D341Med (cell line): Measurements from ENCODE around the gene MPHOSPH6.
"Not testable (repeated sequence)": the region's sequence is repeated elsewhere in the genome, so short reads cannot be mapped to it uniquely, and the experiment has no call there.

Experiments
- DNase-seq: peaks from one replicate; pipeline ENCODE4 v3.0.0; 2012; ENCODE audit warnings: low spot score

The MPHOSPH6 gene

DNA sequence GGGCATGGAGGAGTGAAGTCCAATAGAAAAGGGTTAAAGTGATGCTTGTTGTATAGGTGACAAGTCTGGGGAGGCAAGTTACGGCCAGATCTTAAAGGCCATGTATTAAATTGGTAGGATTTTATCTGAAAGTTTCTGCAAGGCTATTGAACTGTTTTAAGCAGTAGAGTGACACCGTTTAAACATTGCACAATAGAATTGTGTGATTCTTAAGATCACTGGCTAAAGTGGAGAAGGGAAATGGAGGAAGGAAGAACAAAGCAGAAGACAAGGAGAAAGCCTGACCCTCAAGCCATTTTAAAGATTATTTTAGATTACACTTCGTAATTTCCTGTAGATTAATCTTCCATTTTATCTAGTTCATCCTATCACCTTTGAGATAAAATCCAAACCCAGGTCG, 5.6 kb upstream of the MPHOSPH6 start:
- no peak for DNase-seq

DNA sequence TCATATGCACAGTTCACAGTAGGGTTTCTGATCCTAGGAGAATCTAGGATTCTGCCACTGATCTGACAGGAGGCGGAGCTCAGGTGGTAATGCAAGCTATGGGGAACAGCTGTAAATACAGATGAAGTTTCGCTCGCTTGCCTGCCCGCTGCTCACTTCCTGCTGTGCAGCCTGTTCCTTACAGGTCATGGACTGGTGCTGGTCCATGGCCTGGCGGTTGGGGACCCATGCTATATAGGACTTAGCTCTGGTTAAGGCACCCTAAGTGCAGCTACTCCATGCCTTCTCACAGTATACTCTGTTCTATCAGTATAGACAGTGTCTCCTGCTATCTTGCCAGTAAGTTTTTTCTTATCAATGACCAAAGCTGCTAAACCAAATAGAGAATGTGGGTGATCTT, 2.4 kb downstream of the MPHOSPH6 start:
- no peak for DNase-seq

GRCh38 chr16:82160226-82160625, 9.8 kb downstream of the MPHOSPH6 start:
- no peak for DNase-seq

GRCh38 chr16:82157836-82158235, 12.2 kb downstream of the MPHOSPH6 start:
- DNase-seq: no peak

GRCh38 chr16:82157534-82157812, 12.6 kb downstream of the MPHOSPH6 start:
- no peak for DNase-seq

GRCh38 chr16:82156761-82157533, 13.1 kb downstream of the MPHOSPH6 start:
- DNase-seq: no peak

DNA sequence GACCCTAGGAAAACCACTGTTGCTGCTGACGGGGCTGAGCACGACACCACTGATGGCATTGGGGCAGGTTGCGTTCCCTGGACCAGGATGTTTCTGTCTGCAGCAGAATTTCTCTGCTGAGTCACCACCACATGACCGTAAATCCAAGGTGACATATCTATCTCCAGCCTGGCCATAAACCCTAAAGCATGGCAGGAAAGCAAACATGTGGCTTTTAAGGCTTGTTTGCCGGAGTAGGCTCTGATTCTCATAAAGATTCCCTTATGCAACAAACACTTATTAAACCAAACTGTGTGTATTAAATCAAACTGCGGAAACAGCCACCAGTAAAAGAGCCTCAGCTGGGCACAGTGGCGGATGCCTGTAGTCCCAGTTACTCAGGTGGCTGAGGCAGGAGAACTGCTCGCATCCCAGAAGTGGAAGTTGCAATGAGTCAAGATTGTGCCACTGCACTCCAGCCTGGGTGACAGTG, 17.3 kb downstream of the MPHOSPH6 start:
- DNase-seq: no peak

DNA sequence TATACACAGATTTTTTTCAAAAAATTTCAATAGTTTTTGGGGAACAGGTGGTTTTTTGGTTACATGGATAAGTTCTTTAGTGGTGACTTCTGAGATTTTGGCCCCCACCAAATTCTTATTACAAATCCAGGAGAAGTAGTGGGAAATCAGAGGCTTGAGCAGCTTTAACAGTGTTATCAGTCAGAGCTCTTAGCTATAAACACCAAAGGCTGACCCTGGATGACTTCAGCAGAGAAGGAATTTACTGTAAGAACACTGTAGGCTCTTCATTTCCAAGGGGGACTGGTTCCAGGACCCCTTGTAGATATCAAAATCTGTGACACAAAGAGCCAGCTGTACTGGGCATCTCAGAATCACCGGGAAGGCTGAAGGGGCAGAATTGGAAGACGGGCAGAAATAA, 17.8 kb downstream of the MPHOSPH6 start:
- DNase-seq: no peak

GRCh38 chr16:82150549-82150948, 19.5 kb downstream of the MPHOSPH6 start:
- DNase-seq: no peak

GRCh38 chr16:82149536-82149935, 20.5 kb downstream of the MPHOSPH6 start:
- no peak for DNase-seq

GRCh38 chr16:82147546-82147945, 22.5 kb downstream of the MPHOSPH6 start:
- no peak for DNase-seq

GRCh38 chr16:82146957-82147356, 23.1 kb downstream of the MPHOSPH6 start:
- DNase-seq: no peak

GRCh38 chr16:82146556-82146955, 23.5 kb downstream of the MPHOSPH6 start:
- DNase-seq: no peak

- not testable (repeated sequence) for DNase-seq
These were observed 30.8 kb downstream of the MPHOSPH6 start for GRCh38 chr16:82139286-82139571.

GRCh38 chr16:82138478-82139285, 31.3 kb downstream of the MPHOSPH6 start:
- DNase-seq: no peak

GRCh38 chr16:82137822-82138167, 32.2 kb downstream of the MPHOSPH6 start:
- no peak for DNase-seq

- no peak for DNase-seq
These were observed 32.8 kb downstream of the MPHOSPH6 start for GRCh38 chr16:82136956-82137821.

DNA sequence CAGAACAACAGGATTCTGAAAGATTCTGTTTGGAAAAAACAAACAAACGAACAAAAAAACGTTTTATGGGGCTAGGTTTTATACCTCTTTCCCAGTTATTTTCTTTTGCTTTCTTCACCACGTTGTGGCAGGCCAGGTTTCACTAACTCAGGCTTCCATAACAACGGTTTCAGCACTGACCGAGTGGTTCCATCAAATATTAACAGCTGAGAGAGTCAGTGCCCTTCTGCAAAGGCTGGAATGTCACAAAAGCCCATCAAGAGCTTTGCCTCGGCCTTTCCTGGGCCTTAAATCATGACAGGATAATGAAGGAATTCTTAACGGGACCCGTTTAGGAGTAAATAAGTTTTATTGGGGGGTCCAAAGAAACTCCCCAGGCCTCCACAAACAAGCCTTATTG, 34.2 kb downstream of the MPHOSPH6 start:
- no peak for DNase-seq

DNA sequence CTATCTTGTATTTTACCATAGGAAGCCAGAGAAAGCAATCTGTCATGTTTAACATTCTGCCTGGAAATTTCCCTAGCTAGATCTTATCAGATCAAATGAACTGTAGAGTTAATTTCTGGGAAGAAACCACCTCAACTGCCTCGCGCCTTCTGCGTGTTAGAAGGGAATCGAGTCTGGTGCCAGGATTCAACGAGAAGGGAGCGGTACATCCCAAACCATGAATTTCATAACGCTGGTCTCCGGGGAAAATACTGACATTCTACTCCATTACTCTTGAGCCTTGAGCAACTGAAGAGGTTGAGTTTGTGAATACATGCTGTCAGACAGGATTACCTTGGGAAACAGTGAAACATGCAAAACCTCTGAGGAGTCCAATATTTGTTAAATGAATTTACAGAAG, 35.2 kb downstream of the MPHOSPH6 start:
- no peak for DNase-seq

DNA sequence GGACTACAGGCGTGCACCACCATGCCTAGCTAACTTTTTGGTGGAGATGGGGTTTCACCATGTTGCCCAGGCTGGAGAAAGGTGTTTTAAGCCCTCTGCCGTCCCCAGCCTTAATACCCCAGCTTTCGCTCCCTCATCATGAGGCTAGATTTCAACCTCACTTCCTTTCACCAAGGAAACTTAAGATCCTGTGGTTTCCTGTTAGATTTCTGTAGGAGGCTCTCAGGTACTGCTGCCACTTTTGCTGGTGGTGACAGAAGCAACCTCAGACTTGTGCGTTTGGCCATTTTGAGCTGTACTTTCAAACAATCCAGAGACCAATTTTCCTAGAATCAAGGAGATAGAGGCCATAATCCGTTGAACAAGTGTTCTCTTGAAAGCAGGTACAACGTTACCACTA, 36.2 kb downstream of the MPHOSPH6 start:
- DNase-seq: no peak

DNA sequence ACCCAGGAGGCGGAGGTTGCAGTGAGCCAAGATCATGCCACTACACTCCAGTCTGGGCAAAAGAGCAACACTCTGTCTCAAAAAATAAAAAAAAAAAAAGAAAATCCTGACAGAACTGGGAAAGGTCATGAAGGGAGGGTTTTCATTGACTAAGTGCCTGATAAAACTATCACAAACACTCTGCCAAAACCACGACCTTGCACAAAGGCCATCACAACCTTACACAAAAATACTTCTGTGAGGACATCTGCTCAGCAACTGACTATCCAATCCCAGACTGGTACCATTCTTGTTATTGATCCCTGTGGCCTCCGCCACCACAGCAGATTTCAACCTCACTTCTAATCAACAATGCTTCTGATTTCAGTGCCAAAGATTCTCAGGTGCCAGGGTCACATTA, 40.1 kb downstream of the MPHOSPH6 start:
- DNase-seq: no peak

- DNase-seq: no peak
These were observed 45.4 kb downstream of the MPHOSPH6 start for GRCh38 chr16:82124651-82125050.

DNA sequence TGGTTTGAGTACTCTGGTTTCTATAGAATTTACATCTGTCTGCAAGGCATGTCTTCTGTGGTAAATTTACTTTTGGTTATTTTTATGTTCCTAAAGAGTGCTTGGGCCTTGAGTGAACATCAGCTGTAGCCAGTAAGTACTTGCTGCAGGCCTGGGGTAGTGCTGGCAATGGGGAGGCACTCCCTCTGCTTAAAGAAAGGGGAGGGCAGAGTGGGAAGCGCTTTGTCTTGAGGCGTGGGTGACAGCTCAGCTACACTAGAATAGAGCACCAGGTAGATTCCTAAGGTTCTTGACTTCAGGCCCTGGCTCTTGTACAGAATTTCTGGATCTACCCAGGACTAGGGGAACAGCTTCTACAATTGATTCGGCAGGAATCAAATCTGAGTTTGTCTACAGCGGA, 50.6 kb downstream of the MPHOSPH6 start:
- DNase-seq: no peak
